HepG2 (cell line): ENCODE results near the gene CLTCL1. TPM values are rescaled to one million over a fixed set of nuclear protein-coding genes. Genes with fewer than 3 reads are reported as not detected.

Experiments
- ARNTL ChIP-seq: sonication (generic); formaldehyde crosslinking; IDR thresholded peaks from 2 replicates; pipeline ENCODE4 v1.4.0; 2020; ENCODE audit warnings: mild to moderate bottlenecking, missing genetic modification reagents
- HES4 ChIP-seq: sonication (generic); formaldehyde crosslinking; IDR thresholded peaks from 2 replicates; pipeline ENCODE4 v1.9.0; 2021; ENCODE audit warnings: mild to moderate bottlenecking, missing genetic modification reagents, borderline replicate concordance
- KIAA2018 ChIP-seq: sonication (generic); formaldehyde crosslinking; IDR thresholded peaks from 2 replicates; pipeline ENCODE4 v1.5.0; 2020; ENCODE audit warnings: mild to moderate bottlenecking, missing genetic modification reagents, borderline replicate concordance
- MATR3 ChIP-seq: sonication (generic); formaldehyde crosslinking; IDR thresholded peaks from 2 replicates; pipeline ENCODE4 v1.4.0; 2020; ENCODE audit warnings: missing genetic modification reagents
- MAZ ChIP-seq, 2 experiments: sonication (generic) in 1 of 2; formaldehyde crosslinking in 1 of 2; IDR thresholded peaks; 2 replicates each; pipeline versions ENCODE4 v1.5.0 to v1.6.1; 2012 to 2020; ENCODE audit warnings: low read depth in 2 of 2, mild to moderate bottlenecking in 2 of 2, borderline replicate concordance in 1 of 2, improper control_type of control experiment in 1 of 2, low read length in 1 of 2, missing genetic modification reagents in 1 of 2, moderate library complexity in 1 of 2
- RBAK ChIP-seq: sonication (generic); formaldehyde crosslinking; IDR thresholded peaks from 2 replicates; pipeline ENCODE4 v1.5.1; 2020; ENCODE audit warnings: mild to moderate bottlenecking, missing genetic modification reagents
- SKIL ChIP-seq: sonication (generic); formaldehyde crosslinking; IDR thresholded peaks from 2 replicates; pipeline ENCODE4 v1.8.0; 2022; ENCODE audit warnings: missing genetic modification reagents, mild to moderate bottlenecking, moderate library complexity, borderline replicate concordance
- TAF1 ChIP-seq: sonication (generic); formaldehyde crosslinking; IDR thresholded peaks from 2 replicates; pipeline ENCODE4 v1.4.0; 2020; ENCODE audit warnings: missing genetic modification reagents
- ZBTB46 ChIP-seq: sonication (generic); formaldehyde crosslinking; IDR thresholded peaks from 2 replicates; pipeline ENCODE4 v1.4.0; 2020; ENCODE audit warnings: mild to moderate bottlenecking, missing genetic modification reagents, borderline replicate concordance
- ZNF275 ChIP-seq: sonication (generic); formaldehyde crosslinking; IDR thresholded peaks from 2 replicates; pipeline ENCODE4 v1.8.0; 2022; ENCODE audit warnings: missing genetic modification reagents, mild to moderate bottlenecking, inconsistent platforms, borderline replicate concordance
- ZNF800 ChIP-seq: sonication (generic); formaldehyde crosslinking; IDR thresholded peaks from 2 replicates; pipeline ENCODE4 v1.4.0; 2020; ENCODE audit warnings: missing genetic modification reagents
- polyA plus RNA-seq, 8 experiments: library from polyadenylated mRNA; depleted of rRNA in 3 of 8; stranded (reverse) in 7 of 8; unstranded in 1 of 8; fragments of >200 nt; fragmentation: Illumina TruSeq in 4 of 8; extraction: Trizol in 4 of 8; gene quantifications; 2 replicates each; pipeline versions ENCODE4 v1.2.1 to v1.2.3, GENCODE V29; 2011 to 2016; ENCODE audit warnings: low read depth in 4 of 8, missing spikeins in 1 of 8, mixed read lengths in 1 of 8; ENCODE audit not compliant: insufficient read depth in 1 of 8
- total RNA-seq, 5 experiments: library from RNA; depleted of rRNA; stranded (reverse); fragments of >200 nt; fragmentation: Illumina TruSeq; extraction: Trizol; gene quantifications; 2 replicates each; pipeline ENCODE4 v1.2.3, GENCODE V29; 2016; ENCODE audit warnings: low read depth in 1 of 5

The CLTCL1 gene
- total and polyA plus RNA-seq, 2 of the 13 experiments (the other 11 are each of a cell fraction or from before 2014, with no cell fraction given) = 8.1 to 10.9 TPM

GRCh38 chr22:19176732-19177131 is 114.8 kb downstream of the CLTCL1 start (continued):
- TF ChIP-seq SKIL (CRISPR knock-in tag) (no peak), HES4 (CRISPR knock-in tag) (no peak), ZNF800 (CRISPR knock-in tag) (no peak), KIAA2018 (CRISPR knock-in tag) (no peak), TAF1 (CRISPR knock-in tag) (no peak), ZBTB46 (CRISPR knock-in tag) (no peak), MAZ (IDR thresholded peaks at IDR 0.05; ENCODE audit: borderline replicate concordance, low read depth, low read length) (no peak), MAZ (CRISPR knock-in tag; IDR thresholded peaks at IDR 0.05; ENCODE audit: low read depth) (no peak), MATR3 (CRISPR knock-in tag) (no peak), RBAK (CRISPR knock-in tag) (no peak), ZNF275 (CRISPR knock-in tag) (no peak), ARNTL (CRISPR knock-in tag) (no peak)
